Trophoblast cell (in vitro differentiated cells and primary cell): ENCODE data around the gene SFTA2.
"Not testable (repeated sequence)": the region's sequence is repeated elsewhere in the genome, so short reads cannot be mapped to it uniquely, and the experiment has no call there.

Experiments
- DNase-seq, 2 donors: peaks; one replicate each; pipeline ENCODE4 v3.0.0-alpha.2; 2016
- H2AFZ ChIP-seq: 2 replicates; pipeline ENCODE4 v1.6.1; 2013; ENCODE audit warnings: low read length, moderate library complexity, mild to moderate bottlenecking; ENCODE audit not compliant: insufficient read depth, poor library complexity
- H2AK5ac ChIP-seq: 2 replicates; pipeline ENCODE4 v1.6.1; 2013; ENCODE audit warnings: mild to moderate bottlenecking, low read length
- H2BK120ac ChIP-seq: 2 replicates; pipeline ENCODE4 v1.6.1; 2013; ENCODE audit warnings: low read length, mild to moderate bottlenecking, moderate library complexity; ENCODE audit not compliant: insufficient read depth, poor library complexity
- H2BK12ac ChIP-seq: 2 replicates; pipeline ENCODE4 v1.6.1; 2013; ENCODE audit warnings: mild to moderate bottlenecking, low read length, moderate library complexity
- H2BK5ac ChIP-seq: 2 replicates; pipeline ENCODE4 v1.6.1; 2013; ENCODE audit warnings: low read length, low read depth, moderate library complexity, mild to moderate bottlenecking; ENCODE audit not compliant: poor library complexity
- H3K14ac ChIP-seq: 2 replicates; pipeline ENCODE4 v1.6.1; 2013; ENCODE audit warnings: mild to moderate bottlenecking, low read length
- H3K18ac ChIP-seq: 2 replicates; pipeline ENCODE4 v1.6.1; 2013; ENCODE audit warnings: mild to moderate bottlenecking, low read length
- H3K23ac ChIP-seq: 2 replicates; pipeline ENCODE4 v1.6.1; 2013; ENCODE audit warnings: low read length
- H3K27ac ChIP-seq: 2 replicates; pipeline ENCODE4 v1.5.1; 2013; ENCODE audit warnings: low read depth, mild to moderate bottlenecking, inconsistent platforms, low read length, moderate library complexity
- H3K27me3 ChIP-seq: 2 replicates; pipeline ENCODE4 v1.6.1; 2013; ENCODE audit warnings: inconsistent platforms, mild to moderate bottlenecking, low read length, moderate library complexity; ENCODE audit not compliant: insufficient read depth
- H3K36me3 ChIP-seq, 2 experiments: 1 replicate in 1 of 2; 2 replicates in 1 of 2; pipeline ENCODE4 v1.6.1; 2013; ENCODE audit warnings: low read length in 2 of 2, mild to moderate bottlenecking in 2 of 2, moderate library complexity in 1 of 2; ENCODE audit not compliant: insufficient read depth in 2 of 2, control insufficient read depth in 1 of 2
- H3K4ac ChIP-seq: 2 replicates; pipeline ENCODE4 v1.6.1; 2013; ENCODE audit warnings: low read depth, mild to moderate bottlenecking, low read length, moderate library complexity
- H3K4me1 ChIP-seq, 2 experiments: 1 replicate in 1 of 2; 2 replicates in 1 of 2; pipeline ENCODE4 v1.6.1; 2013; ENCODE audit warnings: low read length in 2 of 2, mild to moderate bottlenecking in 2 of 2, moderate library complexity in 1 of 2; ENCODE audit not compliant: insufficient read depth in 2 of 2, control insufficient read depth in 1 of 2
- H3K4me2 ChIP-seq: 2 replicates; pipeline ENCODE4 v1.6.1; 2013; ENCODE audit warnings: inconsistent platforms, mild to moderate bottlenecking, low read length, moderate library complexity
- H3K4me3 ChIP-seq: 2 replicates; pipeline ENCODE4 v1.5.1; 2013; ENCODE audit warnings: mild to moderate bottlenecking, low read depth, low read length, inconsistent platforms
- H3K79me1 ChIP-seq: one replicate; pipeline ENCODE4 v1.6.1; 2013; ENCODE audit warnings: low read length
- H3K79me2 ChIP-seq: 2 replicates; pipeline ENCODE4 v1.6.1; 2013; ENCODE audit warnings: low read length, mild to moderate bottlenecking; ENCODE audit not compliant: control insufficient read depth, insufficient read depth, poor library complexity
- H3K9ac ChIP-seq: 2 replicates; pipeline ENCODE4 v1.6.1; 2013; ENCODE audit warnings: mild to moderate bottlenecking, low read length
- H3K9me3 ChIP-seq: 2 replicates; pipeline ENCODE4 v1.6.1; 2013; ENCODE audit warnings: low read depth, mild to moderate bottlenecking, control low read depth, inconsistent platforms, low read length; ENCODE audit not compliant: insufficient read depth
- H4K12ac ChIP-seq: 2 replicates; pipeline ENCODE4 v1.6.1; 2013; ENCODE audit warnings: low read depth, mild to moderate bottlenecking, low read length, moderate library complexity
- H4K8ac ChIP-seq: 2 replicates; pipeline ENCODE4 v1.6.1; 2013; ENCODE audit warnings: low read depth, mild to moderate bottlenecking, low read length, moderate library complexity
- H4K91ac ChIP-seq: one replicate; pipeline ENCODE4 v1.6.1; 2013; ENCODE audit warnings: low read depth, mild to moderate bottlenecking, low read length, moderate library complexity
- WGBS: extraction: QIAGEN DNeasy Blood & Tissue Kit; methylation state at CpG from one replicate; pipeline ENCODE4 v1.1.7; 2013; ENCODE audit warnings: missing lambda C conversion rate; ENCODE audit not compliant: insufficient read length, insufficient coverage; ENCODE audit errors: extremely low coverage; 5-methylcytosine and 5-hydroxymethylcytosine counted together

Gene SFTA2

GRCh38 chr6:30926644-30927043, 5.3 kb downstream of the SFTA2 start:
- Histone ChIP-seq H3K36me3 (peaks cover 21 to 31% of the 10 kb centered on the region in 2 experiments), H2AK5ac (no peak overlapping the region), H3K79me1 (no peaks in the 10 kb centered on the region), H2BK120ac (no peak overlapping the region), H3K4me3 (no peak overlapping the region), H3K27me3 (no peaks in the 10 kb centered on the region), H2BK5ac (no peak overlapping the region), H4K8ac (no peak overlapping the region), H4K12ac (no peak overlapping the region), H3K23ac (no peak overlapping the region), H4K91ac (no peak overlapping the region), H3K4me2 (no peak overlapping the region), H3K9ac (no peak overlapping the region), H3K18ac (no peak overlapping the region), H2AFZ (no peak overlapping the region), H3K27ac (no peak overlapping the region), H3K9me3 (peaks cover 2% of the 10 kb centered on the region), H2BK12ac (no peak overlapping the region), H3K4me1 (peaks cover under 1 to 4% of the 10 kb centered on the region in 2 experiments), H3K4ac (no peak overlapping the region), H3K14ac (no peak overlapping the region), H3K79me2 (no peaks in the 10 kb centered on the region)
- DNase-seq, result no peak
- WGBS, result no CpG with 5 or more reads among the region's 4 CpGs

- H3K9me3 ChIP-seq, H3K79me2 ChIP-seq, H3K9ac ChIP-seq, H2BK120ac ChIP-seq, H2BK12ac ChIP-seq, DNase-seq, H4K12ac ChIP-seq, H3K18ac ChIP-seq, H2AFZ ChIP-seq, H3K27me3 ChIP-seq, H3K27ac ChIP-seq, H4K8ac ChIP-seq, H3K4me1 ChIP-seq, H3K23ac ChIP-seq, H2AK5ac ChIP-seq, H3K4ac ChIP-seq, H3K14ac ChIP-seq, H2BK5ac ChIP-seq, H3K4me3 ChIP-seq, H3K79me1 ChIP-seq, H4K91ac ChIP-seq, H3K4me2 ChIP-seq: not testable (repeated sequence)
- no CpG with 5 or more reads among the region's 9 CpGs for WGBS
- H3K36me3 ChIP-seq, result peaks cover 35 to 50% of the 10 kb centered on the region in 2 experiments
Observed at GRCh38 chr6:30924040-30924627, 7.8 kb downstream of the SFTA2 start.

GRCh38 chr6:30922447-30922852, 9.5 kb downstream of the SFTA2 start:
- no peak overlapping the region for H3K14ac ChIP-seq
- no CpG with 5 or more reads among the region's 7 CpGs for WGBS
- no peak overlapping the region for H3K4me3 ChIP-seq
- H2BK12ac ChIP-seq, result no peak overlapping the region
- no peak overlapping the region for H3K23ac ChIP-seq
- H2BK5ac ChIP-seq, result no peak overlapping the region
- no peak overlapping the region for H2AFZ ChIP-seq
- H3K9me3 ChIP-seq, result no peaks in the 10 kb centered on the region
- peaks cover 38 to 55% of the 10 kb centered on the region in 2 experiments for H3K36me3 ChIP-seq
- DNase-seq, result no peak
- no peak overlapping the region for H4K91ac ChIP-seq
- no peak overlapping the region for H3K4me2 ChIP-seq
- H3K27ac ChIP-seq, result no peak overlapping the region
- no peak overlapping the region for H2BK120ac ChIP-seq
- H3K79me1 ChIP-seq, result no peaks in the 10 kb centered on the region
- no peak overlapping the region for H3K9ac ChIP-seq
- H2AK5ac ChIP-seq, result no peak overlapping the region
- no peak overlapping the region for H4K8ac ChIP-seq
- no peak overlapping the region for H3K4ac ChIP-seq
- peaks cover 0 to 4% of the 10 kb centered on the region in 2 experiments for H3K4me1 ChIP-seq
- no peak overlapping the region for H3K18ac ChIP-seq
- H3K79me2 ChIP-seq, result no peaks in the 10 kb centered on the region
- no peak overlapping the region for H4K12ac ChIP-seq
- H3K27me3 ChIP-seq, result no peaks in the 10 kb centered on the region

GRCh38 chr6:30918670-30919069, 13.3 kb downstream of the SFTA2 start:
- Histone ChIP-seq H4K12ac (no peak overlapping the region), H4K91ac (no peak overlapping the region), H2BK120ac (no peak overlapping the region), H3K14ac (no peak overlapping the region), H3K4me3 (no peak overlapping the region), H3K27ac (no peak overlapping the region), H2BK5ac (no peak overlapping the region), H2AFZ (no peak overlapping the region), H4K8ac (no peak overlapping the region), H3K9me3 (no peaks in the 10 kb centered on the region), H3K4ac (no peak overlapping the region), H3K79me2 (peaks cover 4% of the 10 kb centered on the region), H3K4me2 (no peak overlapping the region), H2BK12ac (no peak overlapping the region), H3K27me3 (no peaks in the 10 kb centered on the region), H3K9ac (no peak overlapping the region), H3K18ac (no peak overlapping the region), H3K4me1 (peaks cover 1 to 9% of the 10 kb centered on the region in 2 experiments), H3K79me1 (peaks cover 5% of the 10 kb centered on the region), H3K36me3 (peaks cover 33 to 44% of the 10 kb centered on the region in 2 experiments), H2AK5ac (no peak overlapping the region), H3K23ac (no peak overlapping the region)
- DNase-seq, result no peak
- WGBS, result no CpG with 5 or more reads among the region's 8 CpGs
